MM.1S (cell line): Measurements from ENCODE around the gene COQ6.

Experiments
- CTCF ChIP-seq: fragments of 300-600 bp; sonication (generic); IDR thresholded peaks from 2 replicates; pipeline ENCODE4 v1.5.1; 2016; ENCODE audit warnings: antibody characterized with exemption, low read length, mixed read lengths
- EZH2 ChIP-seq: fragments of 300-600 bp; sonication (generic); optimal IDR thresholded peaks from 2 replicates; pipeline ENCODE3; 2017; ENCODE audit warnings: low read depth, mild to moderate bottlenecking, antibody characterized with exemption, low read length, mixed read lengths
- EZH2phosphoT487 ChIP-seq: fragments of 300-600 bp; sonication (generic); IDR thresholded peaks from 2 replicates; pipeline ENCODE4 v1.6.1; 2018; ENCODE audit warnings: antibody characterized with exemption, low read length

GRCh38 chr14:73997108-73997943 lies 47.2 kb downstream of the COQ6 start:
- no peak for TF ChIP-seq CTCF
- no peak for TF ChIP-seq EZH2
- TF ChIP-seq EZH2phosphoT487 = no peak
